ENCODE data around the gene MMP26. TPM values are rescaled to one million over a fixed set of nuclear protein-coding genes. Genes with fewer than 3 reads are reported as not detected.

The MMP26 gene
- not detected for total RNA-seq

GRCh38 chr11:4704054-4704789, at the start of gene MMP26:
Gene MMP26 (plus strand): TSS chr11:4704784.
- no peak for ATAC-seq

DNA sequence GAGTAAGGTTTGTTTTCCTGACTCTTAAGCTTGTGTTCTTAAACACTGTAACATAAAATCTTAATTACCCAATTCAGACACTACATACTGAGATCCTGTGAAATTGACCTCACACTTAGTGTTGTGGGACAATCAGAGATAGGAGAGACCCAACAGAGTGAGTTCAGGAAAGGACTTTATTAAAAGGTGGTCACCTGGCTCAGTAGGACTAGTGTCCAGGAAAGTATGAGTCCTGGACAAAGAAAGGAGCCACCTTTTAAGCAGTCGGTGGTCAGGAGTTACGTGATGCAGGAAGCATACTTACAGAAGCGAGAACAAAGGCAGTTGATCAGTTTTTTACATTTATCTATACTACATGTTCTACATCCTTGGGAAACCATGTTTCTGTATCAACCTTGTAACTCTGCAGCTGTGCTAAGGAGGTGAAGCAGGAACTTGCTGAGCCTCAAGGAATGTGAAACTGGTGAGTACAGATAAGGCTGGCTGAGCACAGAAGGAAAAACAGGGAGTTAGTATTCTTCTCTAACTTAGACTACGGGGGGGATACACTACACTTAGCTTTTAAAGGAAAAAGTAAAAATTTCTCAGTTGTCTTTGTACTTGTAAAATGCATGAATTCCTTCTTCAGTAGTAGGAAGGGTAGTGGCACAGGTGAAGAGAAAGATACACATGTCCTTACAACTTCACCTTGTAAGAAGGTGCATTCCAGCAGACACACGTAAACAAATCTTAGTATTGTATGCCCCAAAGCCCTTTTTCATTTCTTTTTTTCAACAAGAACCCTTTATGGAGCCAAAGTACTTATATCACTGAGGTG, 45.7 kb upstream of the MMP26 start:
- no peak for ATAC-seq

GRCh38 chr11:4662876-4663275, 41.7 kb upstream of the MMP26 start:
- ATAC-seq: no peak

DNA sequence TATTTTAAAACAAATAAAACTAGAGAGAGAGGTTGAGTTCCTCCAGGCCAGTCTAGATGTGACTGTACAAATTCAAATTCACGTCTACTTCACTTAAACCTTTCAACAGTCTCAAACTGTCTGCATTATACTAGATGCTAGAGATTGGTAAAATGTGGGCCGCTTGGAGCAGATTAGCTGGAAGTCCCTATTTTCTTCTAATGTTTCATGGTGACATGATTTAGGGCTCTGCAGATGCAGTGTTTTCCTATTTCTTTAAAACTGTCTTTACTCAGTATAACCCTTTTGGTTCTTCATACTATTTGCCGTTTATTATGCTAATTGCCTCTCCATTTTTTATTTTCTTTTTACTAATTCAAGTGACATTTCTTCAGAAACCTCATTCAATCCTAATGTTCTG, 40.4 kb upstream of the MMP26 start:
- no peak for ATAC-seq

GRCh38 chr11:4664786-4665185, 39.8 kb upstream of the MMP26 start:
- ATAC-seq: no peak

DNA sequence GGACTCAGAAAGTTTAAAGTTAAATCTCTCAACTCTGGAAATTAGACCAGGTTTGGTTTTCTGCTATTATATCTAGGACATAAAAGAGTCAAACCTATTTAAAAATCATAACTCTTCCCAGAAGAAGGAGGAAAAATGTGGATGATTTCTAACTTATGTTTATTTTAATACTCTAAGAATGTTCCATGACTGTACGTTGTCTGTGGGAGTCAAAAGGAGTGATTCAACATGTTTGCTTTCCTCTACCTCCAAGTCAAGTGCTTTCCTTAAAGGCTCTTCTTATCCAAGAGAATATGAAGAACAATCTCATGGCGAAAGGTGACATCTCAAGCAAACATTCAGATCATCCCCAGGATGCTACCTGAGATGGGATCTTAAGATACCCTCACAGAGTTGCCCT, 39.2 kb upstream of the MMP26 start:
- ATAC-seq: no peak

GRCh38 chr11:4671741-4672140, 32.8 kb upstream of the MMP26 start:
- ATAC-seq: no peak

DNA sequence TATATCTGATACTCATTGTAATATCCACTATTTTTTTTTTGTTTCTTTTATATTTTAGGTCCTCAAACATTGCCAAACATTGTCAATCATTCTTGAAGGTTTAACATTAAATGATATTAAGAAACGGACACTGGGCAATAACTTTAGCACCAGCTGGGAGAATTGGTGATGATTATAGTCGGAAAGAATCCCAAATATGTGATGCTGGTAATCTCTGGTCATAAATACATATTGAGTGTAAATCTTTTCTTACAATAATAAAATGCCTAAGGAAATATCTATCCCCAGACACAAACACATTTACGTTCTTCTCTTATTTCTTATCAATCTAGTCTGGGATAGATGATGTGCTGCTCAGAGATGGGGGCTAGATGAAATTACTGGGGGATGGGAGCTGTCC, 32.1 kb upstream of the MMP26 start:
- no peak for ATAC-seq

- ATAC-seq: no peak
These were observed 30.8 kb upstream of the MMP26 start for GRCh38 chr11:4673781-4674180.

GRCh38 chr11:4677948-4678347, 26.6 kb upstream of the MMP26 start:
- no peak for ATAC-seq

DNA sequence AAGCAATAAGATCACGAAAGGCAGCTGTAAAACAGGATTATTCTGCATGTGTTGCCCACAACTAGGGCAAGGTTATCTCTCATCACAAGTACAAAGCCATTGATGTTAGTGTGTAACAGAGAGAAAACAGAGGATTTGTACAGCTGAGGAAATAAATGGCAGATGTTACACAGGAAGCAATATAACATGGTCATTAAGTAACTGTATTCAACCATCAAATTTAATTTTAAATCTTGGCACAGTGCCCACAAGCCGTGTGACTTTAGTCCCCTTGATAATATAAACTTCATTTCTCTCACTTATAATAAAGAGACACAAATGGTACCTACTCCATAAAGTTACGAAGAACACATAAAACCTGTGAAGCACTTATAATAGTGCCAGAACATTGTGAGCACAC, 24.2 kb upstream of the MMP26 start:
- no peak for ATAC-seq

DNA sequence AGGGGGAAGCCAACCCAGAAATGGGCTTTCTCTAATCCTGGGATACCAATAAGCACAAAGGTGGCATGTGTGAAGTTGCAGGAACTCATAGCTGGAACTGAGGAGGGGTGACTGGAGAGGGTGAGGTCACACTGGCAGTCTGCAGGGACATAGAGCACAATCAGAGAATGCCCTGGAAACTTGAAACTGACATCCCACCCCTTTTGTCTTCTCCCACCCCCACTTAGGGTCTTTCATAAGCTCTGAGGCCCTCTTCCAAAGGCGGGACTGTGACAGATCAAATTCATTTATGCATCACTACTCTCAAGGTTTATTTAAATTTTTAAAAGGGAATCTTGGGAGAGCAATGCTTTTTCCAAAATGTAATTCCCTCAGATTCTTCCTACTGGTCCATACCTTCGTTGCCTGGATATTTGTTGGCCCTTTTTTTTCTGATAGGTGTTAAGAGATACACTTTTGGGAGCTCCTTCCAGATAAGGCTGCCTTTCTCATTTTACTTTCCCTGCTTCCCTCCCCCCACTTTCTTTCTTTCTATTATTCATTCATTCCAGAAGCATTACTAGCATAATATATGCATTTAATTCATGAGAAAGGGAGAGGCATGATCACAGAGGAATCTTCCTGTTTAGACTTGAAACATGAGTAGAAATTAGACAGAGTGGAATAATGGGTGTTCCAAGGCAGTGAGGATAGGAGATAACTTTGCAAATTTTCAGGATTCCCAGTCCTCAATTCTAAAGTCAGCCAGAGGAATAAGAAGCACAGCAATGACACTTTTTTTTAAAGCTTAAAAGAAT, 21.8 kb upstream of the MMP26 start:
- no peak for ATAC-seq

DNA sequence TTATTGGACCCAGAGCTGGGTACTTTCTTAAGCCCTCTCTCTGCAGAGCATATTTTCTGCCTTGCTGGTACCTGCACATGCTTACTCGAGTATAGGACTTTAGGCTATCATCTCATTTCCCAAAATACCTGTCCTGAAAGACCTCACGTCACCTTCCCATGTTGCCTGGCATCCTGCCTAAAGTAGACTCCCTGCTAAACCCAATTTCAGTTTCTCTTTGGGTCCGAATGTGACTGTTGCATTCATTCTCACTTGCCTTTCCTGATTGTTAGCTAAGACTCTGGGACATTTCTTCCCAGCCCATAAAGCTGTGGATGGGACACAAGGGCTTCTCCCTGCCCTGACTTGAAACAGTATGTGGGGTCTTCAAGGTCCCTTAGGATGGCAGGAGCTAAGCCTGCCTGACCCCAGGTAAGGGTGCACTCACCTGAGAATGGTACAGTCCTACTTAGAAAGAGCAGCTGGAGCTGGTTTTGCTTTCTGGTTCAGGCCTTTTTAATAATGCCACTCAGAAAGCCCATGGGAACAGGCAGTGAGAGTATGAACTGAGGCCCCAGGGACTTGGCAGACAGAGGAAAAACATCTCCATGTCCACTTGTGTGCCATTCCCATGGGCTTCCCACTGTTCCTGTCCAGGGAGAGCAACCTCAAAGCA, 19.8 kb upstream of the MMP26 start:
- no peak for ATAC-seq

DNA sequence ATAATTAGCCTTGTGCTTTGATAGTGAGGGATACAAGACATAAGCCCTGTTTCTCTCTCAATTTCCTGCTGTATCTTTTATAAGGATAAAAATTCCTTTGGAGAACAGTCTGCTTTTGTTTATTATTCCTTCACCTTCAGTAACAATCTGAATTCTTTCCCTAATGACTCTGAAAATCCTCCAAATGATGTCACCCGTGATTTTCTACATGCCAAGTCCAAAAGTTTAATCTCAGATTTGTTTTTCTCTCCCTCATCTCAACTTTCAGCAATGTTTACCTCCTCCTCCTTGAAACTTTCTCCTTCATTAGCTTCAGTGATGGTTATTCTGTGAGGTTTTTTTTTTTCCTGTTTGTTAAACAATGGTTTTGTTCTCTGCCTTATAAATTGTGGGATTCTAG, 9.1 kb upstream of the MMP26 start:
- no peak for ATAC-seq

DNA sequence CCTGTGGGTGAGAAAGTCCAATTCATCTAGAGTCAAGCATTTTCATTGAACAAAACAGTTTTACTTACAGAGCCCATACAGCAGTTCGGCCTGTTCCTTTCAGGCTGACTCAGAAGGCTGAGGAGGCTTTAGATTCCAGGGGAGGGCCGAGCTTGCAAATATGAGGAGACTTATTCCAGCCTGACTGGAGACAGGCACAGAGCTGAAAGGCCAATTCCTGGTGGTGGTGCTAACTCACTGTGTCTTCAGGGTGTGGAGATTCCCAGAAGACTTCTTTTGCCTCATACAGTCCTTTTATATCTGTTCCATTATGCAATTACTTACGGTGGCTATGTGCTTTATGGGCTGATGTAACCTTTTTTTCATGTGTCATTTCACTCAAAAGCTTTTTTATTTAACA, 7.0 kb upstream of the MMP26 start, which contains the start of gene OR51E2:
Gene OR51E2, minus strand, starts transcription at position 269 of the 400 bp plus-strand sequence. CDS start 15,142 bp downstream, outside the sequence.
- no peak for ATAC-seq

DNA sequence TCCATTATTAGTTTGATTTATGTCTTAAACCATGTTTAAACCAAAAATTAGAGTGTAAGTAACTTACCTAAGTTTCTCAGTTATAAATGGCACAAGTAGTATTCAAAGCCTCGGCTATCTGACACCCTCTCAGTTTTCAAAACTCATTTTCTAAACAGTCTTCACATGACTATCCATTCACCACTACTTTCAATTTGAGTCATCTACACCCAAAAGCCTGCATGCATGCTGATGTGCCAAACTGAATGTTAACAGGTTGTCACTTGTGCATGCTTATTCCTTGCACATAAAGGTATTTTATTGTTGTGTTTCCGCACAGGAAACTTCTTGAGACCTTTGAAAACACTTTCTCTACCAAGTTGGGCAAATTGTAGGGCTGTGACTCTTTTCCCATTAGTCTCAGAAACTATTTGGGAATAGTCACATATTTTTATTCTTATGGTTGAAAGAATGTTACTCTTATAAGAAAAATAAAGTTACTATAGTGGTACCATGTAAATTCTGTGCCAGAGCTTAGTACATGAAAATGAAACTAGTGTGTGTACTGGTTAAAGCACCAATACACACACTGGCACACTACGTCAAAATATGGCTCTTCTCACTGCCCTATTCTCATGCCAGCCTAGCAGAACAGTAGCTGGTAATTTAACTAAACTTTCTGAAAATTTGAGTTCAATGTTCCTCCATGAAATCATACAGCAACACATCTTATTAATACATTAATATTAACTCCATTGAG, 4.7 kb upstream of the MMP26 start:
- no peak for ATAC-seq

DNA sequence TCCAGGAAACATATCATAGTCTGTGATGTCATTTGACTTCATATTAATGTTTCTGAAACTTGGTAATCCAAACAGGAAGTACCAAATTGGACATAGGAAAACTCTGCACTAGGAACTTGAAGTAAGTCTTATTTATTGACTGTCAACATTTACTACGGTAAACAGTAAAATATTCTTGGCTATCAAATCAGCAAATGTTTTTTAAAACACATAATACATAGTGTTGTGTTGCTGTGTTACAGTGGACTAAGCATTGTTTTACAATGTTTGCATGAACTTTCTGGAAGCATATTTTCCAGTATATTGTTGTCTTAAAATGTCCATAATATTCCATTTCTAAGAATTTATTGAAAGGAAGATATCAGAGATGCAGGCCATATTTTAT, 4.2 kb upstream of the MMP26 start:
- no peak for ATAC-seq

DNA sequence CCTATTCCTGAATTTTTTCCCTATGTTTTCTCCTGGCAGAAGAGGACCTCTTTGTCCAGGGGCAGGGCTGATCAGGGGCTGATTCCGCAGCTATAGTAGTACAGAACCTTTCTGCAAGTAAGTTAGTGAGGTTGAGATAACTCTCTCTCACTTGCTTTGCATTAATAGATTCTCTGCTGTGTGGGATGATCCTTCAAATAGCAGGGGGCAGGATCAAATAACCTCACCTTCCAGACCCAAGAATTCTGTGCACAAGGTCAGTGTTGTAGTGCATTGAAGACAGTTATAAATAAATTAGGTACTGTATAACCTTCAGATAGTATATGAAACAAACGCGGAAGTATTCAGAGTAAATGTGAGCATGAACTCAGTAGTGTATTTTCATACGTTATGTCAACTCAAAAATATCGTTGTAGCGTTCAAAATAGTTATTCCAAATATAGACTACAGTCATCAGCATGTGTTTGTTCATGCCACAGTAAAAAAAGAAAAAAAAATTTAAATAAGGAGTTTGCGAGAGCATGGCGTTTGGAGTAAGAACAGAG, 278 bp downstream of the MMP26 start:
- no peak for ATAC-seq

- ATAC-seq: no peak
These were observed 8.7 kb downstream of the MMP26 start for GRCh38 chr11:4713241-4713640.

DNA sequence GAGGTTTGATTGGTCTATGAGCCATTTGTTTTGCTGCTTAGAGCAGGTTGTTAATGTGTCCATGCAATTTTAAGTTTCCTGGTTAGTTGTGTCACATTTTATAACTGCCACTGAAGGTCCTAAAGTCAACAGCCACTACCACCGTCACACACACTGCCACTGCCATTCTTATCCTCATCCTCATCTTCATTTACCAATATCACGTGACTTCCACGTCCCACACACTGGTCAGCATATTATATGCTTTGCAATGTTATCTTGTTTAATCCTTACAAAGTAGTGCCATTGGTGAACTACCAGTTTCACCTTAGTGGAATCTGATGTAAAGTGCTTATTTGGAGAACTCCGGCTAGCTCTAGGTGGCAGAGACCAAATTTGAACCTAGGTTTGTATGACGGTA, 9.7 kb downstream of the MMP26 start:
- ATAC-seq: no peak

Measured in esophagus mucosa (tissue), 1 donor.